ENCODE data around the gene CCDC60.
A peak's percentile ranks its signal among the peaks of the same experiment; 100 is the strongest.

Gene CCDC60

GRCh38 chr12:119391673-119392072 is 57.1 kb downstream of the CCDC60 start:
- no peak for DNase-seq

- DNase-seq: no peak
Measured at GRCh38 chr12:119393677-119394076, 59.1 kb downstream of the CCDC60 start.

- no peak for DNase-seq
Measured at GRCh38 chr12:119397540-119397939, 63.0 kb downstream of the CCDC60 start.

GRCh38 chr12:119398190-119398589 is 63.7 kb downstream of the CCDC60 start:
- DNase-seq: no peak

- DNase-seq: no peak
Measured at GRCh38 chr12:119399301-119399700, 64.8 kb downstream of the CCDC60 start.

- no peak for DNase-seq
Measured at GRCh38 chr12:119406308-119406707, 71.8 kb downstream of the CCDC60 start.

- no peak for DNase-seq
Measured at GRCh38 chr12:119406811-119407210, 72.3 kb downstream of the CCDC60 start.

- DNase-seq: no peak
Measured at GRCh38 chr12:119409043-119409442, 74.5 kb downstream of the CCDC60 start.

- DNase-seq: no peak
Measured at GRCh38 chr12:119410396-119410795, 75.9 kb downstream of the CCDC60 start.

GRCh38 chr12:119412306-119412705 is 77.8 kb downstream of the CCDC60 start:
- no peak for DNase-seq

- DNase-seq: peak; percentile 11
Measured at GRCh38 chr12:119412811-119413794, 78.6 kb downstream of the CCDC60 start.

GRCh38 chr12:119415714-119416113 is 81.2 kb downstream of the CCDC60 start:
- DNase-seq: no peak

GRCh38 chr12:119417440-119417839 is 82.9 kb downstream of the CCDC60 start:
- no peak for DNase-seq

- no peak for DNase-seq
Measured at GRCh38 chr12:119419381-119419780, 84.9 kb downstream of the CCDC60 start.

GRCh38 chr12:119423285-119423684 is 88.8 kb downstream of the CCDC60 start:
- no peak for DNase-seq

- no peak for DNase-seq
Measured at GRCh38 chr12:119425623-119426022, 91.1 kb downstream of the CCDC60 start.

GRCh38 chr12:119431151-119431550 is 96.6 kb downstream of the CCDC60 start:
- no peak for DNase-seq

- no peak for DNase-seq
Measured at GRCh38 chr12:119432949-119433348, 98.4 kb downstream of the CCDC60 start.

GRCh38 chr12:119440803-119441360 is 106.4 kb downstream of the CCDC60 start:
- no peak for DNase-seq

- DNase-seq: peak; percentile 18
Measured at GRCh38 chr12:119444462-119445044, 110.0 kb downstream of the CCDC60 start.

- DNase-seq: no peak
Measured at GRCh38 chr12:119446459-119446858, 111.9 kb downstream of the CCDC60 start.

GRCh38 chr12:119447126-119447525 is 112.6 kb downstream of the CCDC60 start:
- DNase-seq: no peak

- DNase-seq: no peak
Measured at GRCh38 chr12:119447618-119448017, 113.1 kb downstream of the CCDC60 start.

GRCh38 chr12:119448611-119449131 is 114.1 kb downstream of the CCDC60 start:
- no peak for DNase-seq

Measured in GDM1 (cell line).